GM12875 (cell line): ENCODE data around the gene SCGB1D1.

ENCODE experiments used
- H3K4me3 ChIP-seq: one replicate; pipeline ENCODE4 v1.5.1; 2011; ENCODE audit warnings: low read depth, low read length, control low read depth
- CTCF ChIP-seq: IDR thresholded peaks from 2 replicates; pipeline ENCODE4 v1.5.1; 2011; ENCODE audit warnings: low read depth, mild to moderate bottlenecking, control low read depth, inconsistent platforms, low read length, moderate library complexity, borderline replicate concordance; ENCODE audit not compliant: insufficient read depth

Gene SCGB1D1

GRCh38 chr11:62150887-62151736, 38.9 kb upstream of the SCGB1D1 start:
- no peak overlapping the region for H3K4me3 ChIP-seq
- no peak for TF ChIP-seq CTCF

GRCh38 chr11:62151737-62152102, 38.3 kb upstream of the SCGB1D1 start:
- no peak for TF ChIP-seq CTCF

GRCh38 chr11:62152245-62153086, 37.5 kb upstream of the SCGB1D1 start:
- H3K4me3 ChIP-seq: no peak overlapping the region
- TF ChIP-seq CTCF: no peak

More at GRCh38 chr11:62151737-62152102, 38.3 kb upstream of the SCGB1D1 start:
- no peak overlapping the region for H3K4me3 ChIP-seq

- no peak for TF ChIP-seq CTCF
Observed at GRCh38 chr11:62153087-62153395, 37.0 kb upstream of the SCGB1D1 start.

GRCh38 chr11:62153617-62154016, 36.4 kb upstream of the SCGB1D1 start:
- no peak for TF ChIP-seq CTCF
- H3K4me3 ChIP-seq: no peak overlapping the region

More at GRCh38 chr11:62153087-62153395, 37.0 kb upstream of the SCGB1D1 start:
- no peak overlapping the region for H3K4me3 ChIP-seq

GRCh38 chr11:62157603-62158002, 32.4 kb upstream of the SCGB1D1 start:
- H3K4me3 ChIP-seq: no peak overlapping the region
- no peak for TF ChIP-seq CTCF
